Neural cell (in vitro differentiated cells): ENCODE measurements around the gene ZBTB32.
A peak's percentile ranks its signal among the peaks of the same experiment; 100 is the strongest.

Experiments used
- EZH2 ChIP-seq: fragments of 200-600, 300-800 bp; shearing (Covaris generic), sonication (generic); IDR thresholded peaks from 2 replicates; pipeline ENCODE4 v1.6.1; 2014; ENCODE audit warnings: antibody characterized with exemption, low read length, borderline replicate concordance, mild to moderate bottlenecking; ENCODE audit not compliant: insufficient read depth, poor library complexity, severe bottlenecking
- MXI1 ChIP-seq: fragments of 450-650 bp; conservative IDR thresholded peaks from 2 replicates; pipeline ENCODE4 v1.6.1; 2014; ENCODE audit warnings: antibody characterized with exemption, mild to moderate bottlenecking; ENCODE audit not compliant: poor library complexity, severe bottlenecking
- SMC3 ChIP-seq: fragments of 450-650 bp; conservative IDR thresholded peaks from 2 replicates; pipeline ENCODE4 v1.6.1; 2014; ENCODE audit warnings: antibody characterized with exemption, mild to moderate bottlenecking, moderate library complexity; ENCODE audit not compliant: poor library complexity
- TF ChIP-seq, protein P1 (sequence below): fragments of 450-650 bp; IDR thresholded peaks from 2 replicates; pipeline ENCODE4 v1.5.1; 2014; ENCODE audit warnings: antibody characterized with exemption, mild to moderate bottlenecking, moderate library complexity; ENCODE audit not compliant: poor library complexity, severe bottlenecking

DNA sequence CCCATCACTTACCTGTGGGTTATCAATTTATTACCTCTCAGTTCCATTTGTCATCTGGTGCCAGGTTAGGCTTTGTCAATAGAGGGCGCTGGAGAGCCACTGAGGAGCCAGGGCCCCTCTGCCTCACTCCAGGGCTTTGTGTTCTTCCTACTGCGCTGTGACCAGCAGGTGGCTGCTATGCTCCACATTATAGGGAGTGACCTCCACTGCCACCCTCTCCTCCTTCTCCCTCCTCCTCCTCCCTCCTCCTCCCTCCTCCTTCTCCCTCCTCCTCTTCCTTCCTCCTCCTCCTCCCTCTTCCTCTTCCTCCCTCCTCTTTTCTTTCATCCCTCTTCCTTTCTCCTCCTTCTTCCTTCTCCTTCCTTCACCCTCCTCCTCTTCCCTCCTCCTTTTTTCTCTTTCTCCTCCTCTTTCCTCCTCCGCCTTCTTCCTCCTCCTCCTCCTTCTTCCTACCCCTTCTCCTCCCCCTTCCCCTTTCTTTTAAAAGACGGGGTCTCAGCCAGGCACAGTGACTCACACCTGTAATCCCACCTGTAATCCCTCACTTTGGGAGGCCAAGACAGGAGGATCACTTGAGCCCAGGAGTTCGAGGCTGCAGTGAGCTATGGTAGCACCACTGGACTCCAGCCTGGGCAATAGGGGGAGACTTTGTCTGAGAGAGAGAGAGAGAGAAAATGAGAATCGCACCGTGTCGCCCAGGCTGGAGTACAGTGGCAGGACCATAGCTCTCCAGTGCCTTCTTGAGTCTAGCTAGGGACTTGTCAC, 10.3 kb upstream of the ZBTB32 start:
- TF ChIP-seq, protein P1, sequence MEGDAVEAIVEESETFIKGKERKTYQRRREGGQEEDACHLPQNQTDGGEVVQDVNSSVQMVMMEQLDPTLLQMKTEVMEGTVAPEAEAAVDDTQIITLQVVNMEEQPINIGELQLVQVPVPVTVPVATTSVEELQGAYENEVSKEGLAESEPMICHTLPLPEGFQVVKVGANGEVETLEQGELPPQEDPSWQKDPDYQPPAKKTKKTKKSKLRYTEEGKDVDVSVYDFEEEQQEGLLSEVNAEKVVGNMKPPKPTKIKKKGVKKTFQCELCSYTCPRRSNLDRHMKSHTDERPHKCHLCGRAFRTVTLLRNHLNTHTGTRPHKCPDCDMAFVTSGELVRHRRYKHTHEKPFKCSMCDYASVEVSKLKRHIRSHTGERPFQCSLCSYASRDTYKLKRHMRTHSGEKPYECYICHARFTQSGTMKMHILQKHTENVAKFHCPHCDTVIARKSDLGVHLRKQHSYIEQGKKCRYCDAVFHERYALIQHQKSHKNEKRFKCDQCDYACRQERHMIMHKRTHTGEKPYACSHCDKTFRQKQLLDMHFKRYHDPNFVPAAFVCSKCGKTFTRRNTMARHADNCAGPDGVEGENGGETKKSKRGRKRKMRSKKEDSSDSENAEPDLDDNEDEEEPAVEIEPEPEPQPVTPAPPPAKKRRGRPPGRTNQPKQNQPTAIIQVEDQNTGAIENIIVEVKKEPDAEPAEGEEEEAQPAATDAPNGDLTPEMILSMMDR: peak; percentile 82
- TF ChIP-seq SMC3: peak; percentile 72
- TF ChIP-seq MXI1: no peak
- no peak for TF ChIP-seq EZH2
